Camera-type eye (tissue), 1 donor: ENCODE data around the gene ADGRG3. TPM values are rescaled to one million over a fixed set of nuclear protein-coding genes. Genes with fewer than 3 reads are reported as not detected.

ENCODE experiments used
- total RNA-seq: library from RNA; depleted of rRNA; stranded (reverse); fragments of >200 nt; gene quantifications from one replicate; pipeline ENCODE4 v1.2.3, GENCODE V29; 2014

Gene ADGRG3, protein sequence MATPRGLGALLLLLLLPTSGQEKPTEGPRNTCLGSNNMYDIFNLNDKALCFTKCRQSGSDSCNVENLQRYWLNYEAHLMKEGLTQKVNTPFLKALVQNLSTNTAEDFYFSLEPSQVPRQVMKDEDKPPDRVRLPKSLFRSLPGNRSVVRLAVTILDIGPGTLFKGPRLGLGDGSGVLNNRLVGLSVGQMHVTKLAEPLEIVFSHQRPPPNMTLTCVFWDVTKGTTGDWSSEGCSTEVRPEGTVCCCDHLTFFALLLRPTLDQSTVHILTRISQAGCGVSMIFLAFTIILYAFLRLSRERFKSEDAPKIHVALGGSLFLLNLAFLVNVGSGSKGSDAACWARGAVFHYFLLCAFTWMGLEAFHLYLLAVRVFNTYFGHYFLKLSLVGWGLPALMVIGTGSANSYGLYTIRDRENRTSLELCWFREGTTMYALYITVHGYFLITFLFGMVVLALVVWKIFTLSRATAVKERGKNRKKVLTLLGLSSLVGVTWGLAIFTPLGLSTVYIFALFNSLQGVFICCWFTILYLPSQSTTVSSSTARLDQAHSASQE
- 1.4 TPM for total RNA-seq

DNA sequence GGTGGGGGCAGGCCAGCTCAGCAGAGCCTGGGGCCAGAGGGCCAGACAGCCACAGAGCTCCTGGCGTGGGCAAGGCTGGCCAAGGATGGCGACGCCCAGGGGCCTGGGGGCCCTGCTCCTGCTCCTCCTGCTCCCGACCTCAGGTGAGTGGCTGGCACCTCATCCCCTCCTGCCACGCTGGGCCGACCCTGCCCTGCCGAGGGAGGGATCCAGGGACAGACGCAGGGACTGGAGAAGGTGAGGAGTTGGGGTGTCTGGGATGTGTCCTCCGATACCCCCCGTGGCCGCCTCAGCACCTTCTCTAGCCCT, at the start of gene ADGRG3:
Gene ADGRG3, plus strand, starts transcription at position 44 of the 309 bp plus-strand sequence. Its CDS starts 42 bp downstream, at position 86.

DNA sequence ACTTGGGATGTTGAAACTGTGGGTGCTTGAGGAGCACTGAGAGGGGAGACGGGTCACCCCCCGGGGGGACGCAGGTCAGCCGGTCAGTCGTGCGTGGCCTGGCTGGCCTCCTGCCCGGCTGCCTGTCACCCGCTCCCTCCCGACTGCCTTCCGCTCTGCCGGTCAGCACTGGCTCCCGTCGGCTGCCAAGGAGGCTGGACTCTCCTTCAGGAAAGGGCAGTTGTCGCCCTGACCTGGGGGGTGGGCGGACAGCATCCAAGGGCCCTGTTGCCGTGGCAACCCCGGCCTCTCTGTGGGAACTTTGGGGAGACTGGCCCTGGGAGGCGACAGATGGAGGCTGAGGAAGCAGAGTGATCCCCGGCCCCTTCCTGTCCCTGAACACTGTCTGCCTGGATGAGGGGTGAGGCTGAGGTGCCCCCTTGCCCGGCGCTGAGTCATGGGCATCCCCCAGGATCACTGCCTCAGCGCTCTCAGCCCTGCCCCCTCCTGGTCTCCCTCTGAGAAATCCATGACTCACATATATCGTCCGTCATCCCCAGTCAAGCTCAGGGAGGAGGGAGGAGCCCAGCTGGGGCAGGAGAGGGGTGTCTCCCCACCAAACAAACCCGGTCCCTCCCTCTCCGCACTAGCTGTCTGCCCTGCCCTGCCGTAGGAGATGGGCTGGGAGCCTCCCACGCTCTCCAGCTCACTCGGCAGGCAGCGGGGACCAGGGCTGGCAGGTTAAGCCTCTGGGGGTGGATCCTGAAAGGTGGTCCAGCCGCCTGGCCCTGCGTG, 39.9 kb upstream of the ADGRG3 start, which contains the start of gene ADGRG1:
Gene ADGRG1, plus strand, starts transcription at position 623 of the 774 bp plus-strand sequence. CDS start 21,658 bp downstream, outside the sequence.

DNA sequence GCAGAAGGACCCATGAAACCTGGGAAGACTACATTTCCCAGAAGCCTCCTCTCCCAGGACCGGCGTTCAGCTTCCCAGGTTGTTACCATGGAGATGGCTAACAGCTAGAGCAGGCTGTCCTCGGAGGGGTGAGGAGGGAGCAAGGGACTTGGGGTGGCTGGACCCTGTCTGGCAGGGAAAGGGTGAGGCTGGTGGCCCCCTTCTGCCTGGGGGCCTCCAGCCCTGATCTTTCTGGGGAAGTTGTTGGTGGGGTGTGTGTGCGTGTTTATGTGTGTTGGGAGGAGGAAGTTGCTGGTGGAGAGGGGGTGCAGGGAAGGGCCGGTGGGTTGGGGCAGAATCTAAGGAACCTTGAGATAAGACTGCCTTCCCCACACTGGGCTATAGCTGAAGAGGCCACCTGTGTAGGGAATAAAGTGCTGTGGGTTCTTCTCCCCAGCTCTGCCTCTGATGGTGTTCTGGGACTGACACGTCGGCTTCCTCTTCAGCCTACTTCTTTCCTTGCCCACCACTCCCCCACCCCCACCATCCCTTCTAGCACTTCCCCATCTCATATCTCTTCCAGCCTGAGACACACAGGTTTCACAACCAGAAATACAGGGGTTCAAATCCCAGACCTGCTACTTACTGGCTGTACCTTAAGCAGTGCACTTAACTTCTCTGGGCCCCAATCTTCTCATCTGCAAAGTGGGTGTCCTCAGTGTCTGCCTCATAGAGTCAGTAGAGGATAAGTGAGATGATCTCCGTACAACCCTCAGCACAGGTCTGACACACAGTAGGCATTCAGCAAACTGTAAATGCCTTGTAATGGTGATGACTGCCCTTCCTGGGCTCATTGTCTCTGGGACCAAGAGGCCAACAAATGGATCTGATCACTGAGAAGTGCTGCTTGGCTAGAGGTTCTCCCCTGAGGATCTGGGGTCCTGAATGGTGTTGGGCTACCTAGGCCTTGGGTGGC, 26.9 kb downstream of the ADGRG3 start, which contains the start of gene DRC7:
Gene DRC7, plus strand, starts transcription at position 82 of the 955 bp plus-strand sequence. CDS start 3,144 bp downstream, outside the sequence.

DNA sequence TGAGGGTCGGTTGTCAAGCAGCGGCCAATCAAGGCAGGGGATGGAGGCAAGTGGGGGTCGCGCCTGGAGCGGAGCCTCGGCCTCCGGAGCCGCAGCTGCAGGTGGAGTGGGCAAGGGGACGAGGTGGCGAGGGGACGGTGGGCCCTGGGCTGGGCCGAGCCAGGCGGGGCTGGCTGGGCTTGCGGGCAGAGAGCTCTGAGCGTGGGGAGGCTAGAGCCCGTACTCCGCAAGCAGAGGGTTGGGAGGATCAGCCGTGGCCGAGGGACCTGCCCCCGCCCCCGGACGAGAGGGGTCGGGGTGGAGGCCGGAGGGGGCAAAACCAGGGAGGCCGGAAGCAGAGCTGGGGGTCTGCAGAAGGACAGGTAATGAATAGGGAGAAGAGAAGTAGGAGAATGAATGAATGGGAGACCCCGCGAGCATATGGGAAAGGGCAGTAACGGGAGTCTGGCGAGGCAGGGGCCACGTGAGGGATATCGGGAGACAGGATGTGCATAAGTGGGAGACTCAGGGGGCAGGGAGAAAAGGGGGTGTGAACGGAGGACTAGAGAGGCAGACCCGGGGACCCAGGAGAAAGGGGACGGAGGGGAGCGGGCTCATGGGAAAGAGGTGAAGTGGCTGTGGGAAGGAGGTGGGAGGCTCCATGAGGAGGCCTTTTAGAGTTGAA, 67.8 kb downstream of the ADGRG3 start, which contains the start of gene KATNB1:
Gene KATNB1, plus strand, starts transcription at position 16 of the 664 bp plus-strand sequence. CDS start 1,474 bp downstream, outside the sequence.

Other genes with a start within 250 kb of the ADGRG3 start
- 54.2 TPM for gene CIAPIN1, start 220.9 kb upstream of the ADGRG3 start, total RNA-seq
- 50.6 TPM for gene COQ9, start 220.8 kb upstream of the ADGRG3 start, total RNA-seq
- gene POLR2C, start 205.6 kb upstream of the ADGRG3 start, total RNA-seq, result 88.6 TPM
- gene DOK4, start 181.8 kb upstream of the ADGRG3 start, total RNA-seq, result 27.1 TPM
- gene CCDC102A, start 131.7 kb upstream of the ADGRG3 start, total RNA-seq, result 17.3 TPM
- 0.11 TPM for gene ADGRG5, start 125.7 kb upstream of the ADGRG3 start, total RNA-seq
- 18.3 TPM for gene ADGRG1, start 39.7 kb upstream of the ADGRG3 start, total RNA-seq
- gene DRC7, start 26.5 kb downstream of the ADGRG3 start, total RNA-seq, result 0.16 TPM
- gene KATNB1, start 67.5 kb downstream of the ADGRG3 start, total RNA-seq, result 30.8 TPM
- gene KIFC3, start 134.2 kb downstream of the ADGRG3 start, total RNA-seq, result 84.1 TPM